SIG-M5 treated with dmso at 0.1 percent for 504 hours (cell line): ENCODE measurements around the gene MYO16.

Source experiments
- DNase-seq: peaks from one replicate; lab custom pipeline; 2025; ENCODE audit not compliant: unreplicated experiment; lab: John Stamatoyannopoulos, UW

Gene MYO16

GRCh38 chr13:109172136-109172535 is 542.7 kb downstream of the MYO16 start:
- DNase-seq: no peak

- no peak for DNase-seq
Observed at GRCh38 chr13:109175666-109176065, 546.3 kb downstream of the MYO16 start.

GRCh38 chr13:109180905-109181425 is 551.6 kb downstream of the MYO16 start:
- DNase-seq: no peak

GRCh38 chr13:109182777-109183465 is 553.5 kb downstream of the MYO16 start:
- no peak for DNase-seq

- DNase-seq: no peak
Observed at GRCh38 chr13:109191413-109191812, 562.0 kb downstream of the MYO16 start.

GRCh38 chr13:109192306-109192705 is 562.9 kb downstream of the MYO16 start:
- DNase-seq: no peak

GRCh38 chr13:109196948-109197347 is 567.5 kb downstream of the MYO16 start:
- DNase-seq: no peak

- DNase-seq: no peak
Observed at GRCh38 chr13:109198585-109198984, 569.2 kb downstream of the MYO16 start.

GRCh38 chr13:109199280-109199679 is 569.9 kb downstream of the MYO16 start:
- no peak for DNase-seq

- DNase-seq: no peak
Observed at GRCh38 chr13:109200556-109200955, 571.1 kb downstream of the MYO16 start.

GRCh38 chr13:109203587-109203986 is 574.2 kb downstream of the MYO16 start:
- no peak for DNase-seq

- no peak for DNase-seq
Observed at GRCh38 chr13:109204252-109204651, 574.8 kb downstream of the MYO16 start.

- DNase-seq: no peak
Observed at GRCh38 chr13:109204657-109205056, 575.2 kb downstream of the MYO16 start.

- DNase-seq: no peak
Observed at GRCh38 chr13:109205315-109205714, 575.9 kb downstream of the MYO16 start.

GRCh38 chr13:109206616-109207015 is 577.2 kb downstream of the MYO16 start:
- DNase-seq: no peak

- DNase-seq: no peak
Observed at GRCh38 chr13:109207622-109208021, 578.2 kb downstream of the MYO16 start.

- DNase-seq: no peak
Observed at GRCh38 chr13:109208522-109208921, 579.1 kb downstream of the MYO16 start.

- no peak for DNase-seq
Observed at GRCh38 chr13:109209526-109209925, 580.1 kb downstream of the MYO16 start.

GRCh38 chr13:109211616-109212015 is 582.2 kb downstream of the MYO16 start:
- no peak for DNase-seq

GRCh38 chr13:109212650-109213049 is 583.2 kb downstream of the MYO16 start:
- DNase-seq: no peak

- DNase-seq: no peak
Observed at GRCh38 chr13:109213714-109214113, 584.3 kb downstream of the MYO16 start.

GRCh38 chr13:109214393-109214792 is 585.0 kb downstream of the MYO16 start:
- DNase-seq: no peak

- no peak for DNase-seq
Observed at GRCh38 chr13:109215377-109215776, 586.0 kb downstream of the MYO16 start.
